Measurements from ENCODE around the gene PCDHGB6.
A peak's percentile ranks its signal among the peaks of the same experiment; 100 is the strongest.
"Not testable (repeated sequence)": the region's sequence is repeated elsewhere in the genome, so short reads cannot be mapped to it uniquely, and the experiment has no call there.

PCDHGB6 gene

DNA sequence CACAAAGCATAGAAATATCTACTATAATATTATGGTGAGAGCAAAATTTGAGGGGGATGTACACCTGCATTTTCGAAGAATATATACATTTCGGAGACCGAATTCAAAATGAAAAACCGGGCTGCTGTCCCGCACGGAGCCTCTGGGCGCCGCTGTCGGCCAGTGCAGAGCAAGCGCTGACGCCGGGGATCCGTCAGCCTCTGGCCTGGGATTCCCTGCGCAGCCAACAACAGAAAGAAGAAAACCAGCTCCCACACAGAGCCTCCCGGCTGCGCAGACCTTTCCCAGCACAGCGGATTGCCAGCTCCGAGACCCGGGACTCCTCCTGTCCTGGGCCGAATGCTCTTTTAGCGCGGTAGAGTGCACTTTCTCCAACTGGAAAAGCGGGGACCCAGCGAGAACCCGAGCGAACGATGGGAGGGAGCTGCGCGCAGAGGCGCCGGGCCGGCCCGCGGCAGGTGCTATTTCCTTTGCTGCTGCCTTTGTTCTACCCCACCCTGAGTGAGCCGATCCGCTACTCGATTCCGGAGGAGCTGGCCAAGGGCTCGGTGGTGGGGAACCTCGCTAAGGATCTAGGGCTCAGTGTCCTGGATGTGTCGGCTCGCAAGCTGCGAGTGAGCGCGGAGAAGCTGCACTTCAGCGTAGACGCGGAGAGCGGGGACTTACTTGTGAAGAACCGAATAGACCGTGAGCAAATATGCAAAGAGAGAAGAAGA, at the start of gene PCDHGB6:
PCDHGB6 (plus strand) TSS at position 232 of the 716 bp plus-strand sequence; CDS start at position 414, 182 bp downstream.
- peak; percentile 61 to 84 (median 73) for DNase-seq

DNA sequence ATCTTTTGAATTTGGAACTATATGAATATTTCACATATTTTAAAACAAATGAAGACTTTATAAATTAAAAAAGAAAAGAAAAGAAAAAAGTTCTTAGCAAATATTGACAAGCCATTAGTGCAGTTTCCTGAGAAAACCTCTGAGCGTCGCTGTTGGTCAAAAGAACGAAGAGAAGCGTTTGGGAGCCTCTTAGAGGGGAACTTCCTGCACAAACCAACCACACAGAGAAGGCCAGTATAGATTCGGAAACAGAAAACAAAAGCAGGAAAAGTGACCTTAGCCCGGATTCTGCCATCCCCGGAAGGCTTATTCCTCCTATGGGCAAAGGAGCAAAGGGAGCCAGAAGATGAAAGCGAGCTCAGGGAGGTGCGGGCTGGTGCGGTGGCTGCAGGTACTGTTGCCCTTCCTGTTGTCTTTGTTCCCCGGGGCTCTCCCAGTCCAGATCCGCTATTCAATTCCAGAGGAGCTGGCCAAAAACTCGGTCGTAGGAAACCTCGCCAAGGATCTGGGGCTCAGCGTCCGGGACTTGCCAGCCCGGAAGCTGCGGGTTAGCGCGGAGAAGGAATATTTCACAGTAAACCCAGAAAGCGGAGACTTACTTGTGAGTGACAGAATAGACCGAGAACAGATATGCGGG, 47.9 kb upstream of the PCDHGB6 start, which contains the start of gene PCDHGB2:
PCDHGB2 (plus strand) TSS at position 205 of the 637 bp plus-strand sequence; CDS start at position 347, 142 bp downstream.
- DNase-seq: peak; percentile 31 to 43 (median 38)

DNA sequence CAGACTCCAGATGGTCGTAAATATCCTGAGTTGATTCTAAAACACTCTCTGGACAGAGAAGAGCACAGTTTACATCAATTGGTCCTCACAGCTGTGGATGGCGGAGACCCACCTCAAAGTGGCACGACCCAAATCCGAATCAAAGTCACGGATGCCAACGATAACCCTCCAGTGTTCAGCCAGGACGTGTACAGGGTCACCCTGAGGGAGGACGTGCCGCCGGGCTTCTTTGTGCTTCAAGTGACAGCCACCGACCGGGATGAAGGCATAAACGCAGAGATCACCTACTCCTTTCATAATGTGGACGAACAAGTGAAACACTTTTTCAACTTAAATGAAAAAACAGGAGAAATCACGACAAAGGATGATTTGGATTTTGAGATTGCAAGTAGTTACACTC, 47.1 kb upstream of the PCDHGB6 start:
- no peak for DNase-seq

DNA sequence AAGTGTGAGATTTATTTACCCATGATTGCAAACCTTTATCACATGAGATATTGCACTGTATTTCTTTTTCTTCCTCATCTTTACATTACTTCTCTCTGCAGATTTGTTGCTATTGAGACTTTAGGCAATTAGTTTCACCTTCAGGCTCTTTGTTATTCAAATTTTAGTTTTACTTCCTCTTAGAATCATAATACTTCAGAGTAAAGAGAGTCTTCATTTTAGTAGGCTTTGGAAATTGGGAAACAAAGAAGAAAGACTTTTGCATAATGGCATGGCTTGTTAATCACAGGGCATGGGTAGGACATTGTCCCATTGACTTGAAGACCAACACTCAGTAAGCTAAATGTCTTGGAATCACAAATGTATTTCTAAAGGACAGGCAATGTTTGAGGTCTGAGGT, 45.1 kb upstream of the PCDHGB6 start:
- DNase-seq: no peak

DNA sequence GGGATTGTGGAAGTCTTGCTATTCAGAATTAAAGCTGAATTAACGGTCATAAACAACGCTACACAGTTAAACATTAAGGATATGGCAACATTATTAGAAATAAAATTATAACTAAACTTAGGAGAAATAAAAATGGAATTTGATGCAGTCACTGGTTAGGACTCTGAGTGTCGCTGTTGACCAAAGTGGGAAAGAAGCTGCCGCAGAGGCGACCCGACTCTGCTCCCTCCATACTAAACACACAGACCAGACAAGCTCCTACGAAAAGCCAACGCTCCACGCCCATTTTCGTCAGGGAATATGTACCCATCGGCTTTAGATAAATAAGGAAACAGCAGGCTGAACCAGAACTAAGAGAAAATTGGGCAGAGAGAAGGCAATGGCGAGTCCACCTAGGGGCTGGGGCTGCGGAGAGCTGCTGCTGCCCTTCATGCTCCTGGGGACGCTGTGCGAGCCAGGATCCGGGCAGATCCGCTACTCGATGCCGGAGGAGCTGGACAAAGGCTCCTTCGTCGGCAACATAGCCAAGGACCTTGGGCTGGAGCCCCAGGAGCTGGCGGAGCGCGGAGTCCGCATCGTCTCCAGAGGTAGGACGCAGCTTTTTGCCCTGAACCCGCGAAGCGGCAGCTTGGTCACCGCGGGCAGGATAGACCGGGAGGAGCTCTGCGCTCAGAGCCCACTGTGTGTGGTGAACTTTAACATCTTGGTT, 43.7 kb upstream of the PCDHGB6 start, which contains the start of gene PCDHGA5:
PCDHGA5 (plus strand) TSS at position 211 of the 709 bp plus-strand sequence; CDS start at position 380, 169 bp downstream.
- no peak for DNase-seq

DNA sequence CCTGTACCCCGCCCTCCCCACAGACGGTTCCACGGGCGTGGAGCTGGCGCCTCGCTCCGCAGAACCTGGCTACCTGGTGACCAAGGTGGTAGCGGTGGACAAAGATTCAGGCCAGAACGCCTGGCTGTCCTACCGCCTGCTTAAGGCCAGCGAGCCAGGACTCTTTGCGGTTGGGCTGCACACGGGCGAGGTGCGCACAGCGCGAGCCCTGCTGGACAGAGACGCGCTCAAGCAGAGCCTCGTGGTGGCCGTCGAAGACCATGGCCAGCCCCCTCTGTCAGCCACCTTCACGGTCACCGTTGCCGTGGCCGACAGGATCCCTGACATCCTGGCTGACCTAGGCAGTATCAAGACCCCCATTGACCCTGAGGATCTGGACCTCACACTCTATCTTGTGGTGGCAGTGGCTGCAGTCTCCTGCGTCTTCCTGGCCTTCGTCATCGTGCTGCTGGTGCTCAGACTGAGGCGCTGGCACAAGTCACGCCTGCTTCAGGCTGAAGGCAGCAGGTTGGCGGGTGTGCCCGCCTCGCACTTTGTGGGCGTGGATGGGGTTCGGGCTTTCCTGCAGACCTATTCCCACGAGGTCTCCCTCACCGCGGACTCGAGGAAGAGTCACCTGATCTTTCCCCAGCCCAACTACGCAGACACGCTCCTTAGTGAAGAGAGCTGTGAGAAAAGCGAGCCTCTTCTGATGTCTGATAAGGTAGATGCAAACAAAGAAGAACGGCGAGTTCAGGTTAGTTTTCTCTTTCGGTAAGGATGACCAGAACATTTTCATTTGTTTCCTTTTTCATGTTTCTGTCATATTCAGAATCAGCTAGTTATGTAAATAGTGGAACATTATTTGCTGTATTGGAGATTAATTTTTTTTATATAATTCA, 41.6 kb upstream of the PCDHGB6 start:
- no peak for DNase-seq

DNA sequence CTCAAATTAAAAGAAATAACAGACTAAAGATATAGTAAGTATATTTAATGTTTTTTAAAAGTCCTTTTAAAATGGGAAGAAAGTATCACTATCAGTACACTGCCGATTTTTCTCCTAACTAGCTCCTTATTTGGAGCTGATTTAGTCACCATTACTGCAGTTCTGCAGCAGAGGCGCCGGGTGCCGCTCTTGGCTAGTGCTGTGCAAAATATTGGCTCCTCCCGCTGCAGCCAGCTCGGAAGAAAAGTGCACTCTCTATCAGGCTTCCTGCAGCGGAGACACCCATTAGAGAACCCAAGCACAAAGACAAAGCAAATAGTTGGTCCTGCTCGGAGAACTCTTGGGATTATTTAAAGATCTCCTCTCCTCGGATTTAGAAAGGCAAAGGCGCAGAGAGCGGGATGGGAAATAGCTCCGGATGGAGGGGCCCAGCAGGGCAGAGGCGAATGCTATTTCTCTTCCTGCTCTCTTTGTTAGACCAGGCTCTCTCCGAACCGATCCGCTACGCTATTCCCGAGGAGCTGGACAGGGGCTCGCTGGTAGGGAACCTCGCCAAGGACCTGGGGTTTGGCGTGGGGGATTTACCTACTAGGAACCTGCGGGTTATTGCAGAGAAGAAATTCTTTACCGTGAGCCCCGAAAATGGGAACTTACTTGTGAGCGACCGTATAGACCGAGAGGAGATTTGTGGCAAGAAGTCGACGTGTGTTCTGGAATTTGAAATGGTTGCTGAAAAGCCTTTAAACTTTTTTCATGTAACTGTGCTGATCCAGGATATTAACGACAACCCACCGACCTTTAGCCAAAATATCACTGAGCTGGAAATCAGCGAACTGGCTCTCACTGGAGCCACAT, 37.6 kb upstream of the PCDHGB6 start, which contains the start of gene PCDHGB3:
PCDHGB3 (plus strand) TSS at position 249 of the 855 bp plus-strand sequence; CDS start at position 402, 153 bp downstream.
- DNase-seq: peak; percentile 34 to 51 (median 39)

DNA sequence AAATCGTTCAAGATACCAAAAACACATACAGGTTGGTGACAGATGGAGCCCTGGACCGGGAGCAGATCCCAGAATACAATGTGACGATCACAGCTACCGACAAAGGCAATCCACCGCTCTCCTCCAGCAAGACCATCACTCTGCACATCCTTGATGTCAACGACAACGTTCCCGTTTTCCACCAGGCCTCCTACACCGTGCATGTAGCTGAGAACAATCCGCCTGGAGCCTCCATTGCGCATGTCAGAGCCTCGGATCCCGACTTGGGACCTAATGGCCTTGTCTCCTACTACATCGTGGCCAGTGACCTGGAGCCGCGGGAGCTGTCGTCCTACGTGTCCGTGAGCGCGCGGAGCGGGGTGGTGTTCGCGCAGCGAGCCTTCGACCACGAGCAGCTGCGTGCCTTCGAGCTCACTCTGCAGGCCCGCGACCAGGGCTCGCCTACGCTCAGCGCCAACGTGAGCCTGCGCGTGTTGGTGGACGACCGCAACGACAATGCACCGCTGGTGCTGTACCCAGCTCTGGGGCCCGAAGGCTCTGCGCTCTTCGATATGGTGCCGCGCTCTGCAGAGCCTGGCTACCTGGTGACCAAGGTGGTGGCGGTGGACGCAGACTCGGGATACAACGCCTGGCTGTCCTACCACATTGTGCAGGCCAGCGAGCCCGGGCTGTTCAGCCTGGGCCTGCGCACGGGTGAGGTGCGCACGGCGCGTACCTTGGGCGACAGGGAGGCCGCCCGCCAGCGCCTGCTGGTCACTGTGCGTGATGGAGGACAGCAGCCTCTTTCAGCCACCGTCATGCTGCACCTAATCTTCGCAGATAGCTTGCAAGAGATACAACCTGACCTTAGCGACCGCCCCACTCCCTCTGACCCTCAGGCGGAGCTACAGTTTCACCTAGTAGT, 36.0 kb upstream of the PCDHGB6 start:
- DNase-seq: no peak

DNA sequence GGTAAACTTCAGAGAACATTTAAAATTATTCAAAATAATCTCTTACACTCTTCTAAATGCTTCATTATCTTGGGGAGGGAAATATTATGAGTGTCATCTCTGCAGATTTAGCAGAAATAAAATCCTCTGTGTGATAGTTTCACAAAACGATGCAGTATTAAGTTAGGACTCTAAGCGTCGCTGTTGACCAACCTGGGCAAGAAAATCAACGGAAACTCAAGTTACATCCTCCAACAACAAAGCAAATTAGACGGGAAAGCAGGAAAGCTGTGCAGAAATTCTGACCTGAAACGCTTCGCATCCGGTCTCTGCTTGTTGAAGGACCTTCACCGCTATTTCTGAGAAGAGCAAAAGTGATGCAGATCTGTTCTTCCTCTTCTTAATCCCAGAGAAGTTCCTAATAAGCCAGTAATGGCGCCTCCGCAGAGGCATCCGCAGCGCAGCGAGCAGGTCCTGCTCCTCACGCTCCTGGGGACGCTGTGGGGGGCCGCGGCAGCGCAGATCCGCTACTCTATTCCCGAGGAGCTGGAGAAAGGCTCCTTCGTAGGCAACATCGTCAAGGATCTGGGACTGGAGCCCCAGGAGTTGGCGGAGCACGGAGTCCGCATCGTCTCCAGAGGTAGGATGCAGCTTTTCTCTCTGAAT, 34.0 kb upstream of the PCDHGB6 start, which contains the start of gene PCDHGA6:
PCDHGA6 (plus strand) TSS at position 219 of the 645 bp plus-strand sequence; CDS start at position 412, 193 bp downstream.
- no peak for DNase-seq

DNA sequence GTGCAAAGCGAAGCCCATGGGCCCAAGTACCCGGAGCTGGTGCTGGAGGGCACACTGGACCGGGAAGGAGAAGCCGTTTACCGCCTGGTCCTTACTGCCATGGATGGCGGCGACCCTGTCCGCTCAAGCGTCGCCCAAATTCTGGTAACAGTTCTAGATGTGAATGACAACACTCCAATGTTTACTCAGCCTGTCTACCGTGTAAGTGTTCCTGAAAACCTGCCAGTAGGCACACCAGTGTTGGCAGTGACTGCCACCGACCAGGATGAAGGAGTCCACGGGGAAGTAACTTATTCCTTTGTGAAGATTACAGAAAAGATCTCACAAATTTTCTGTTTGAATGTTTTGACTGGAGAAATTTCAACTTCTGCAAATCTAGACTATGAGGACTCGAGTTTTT, 33.2 kb upstream of the PCDHGB6 start:
- DNase-seq: no peak

DNA sequence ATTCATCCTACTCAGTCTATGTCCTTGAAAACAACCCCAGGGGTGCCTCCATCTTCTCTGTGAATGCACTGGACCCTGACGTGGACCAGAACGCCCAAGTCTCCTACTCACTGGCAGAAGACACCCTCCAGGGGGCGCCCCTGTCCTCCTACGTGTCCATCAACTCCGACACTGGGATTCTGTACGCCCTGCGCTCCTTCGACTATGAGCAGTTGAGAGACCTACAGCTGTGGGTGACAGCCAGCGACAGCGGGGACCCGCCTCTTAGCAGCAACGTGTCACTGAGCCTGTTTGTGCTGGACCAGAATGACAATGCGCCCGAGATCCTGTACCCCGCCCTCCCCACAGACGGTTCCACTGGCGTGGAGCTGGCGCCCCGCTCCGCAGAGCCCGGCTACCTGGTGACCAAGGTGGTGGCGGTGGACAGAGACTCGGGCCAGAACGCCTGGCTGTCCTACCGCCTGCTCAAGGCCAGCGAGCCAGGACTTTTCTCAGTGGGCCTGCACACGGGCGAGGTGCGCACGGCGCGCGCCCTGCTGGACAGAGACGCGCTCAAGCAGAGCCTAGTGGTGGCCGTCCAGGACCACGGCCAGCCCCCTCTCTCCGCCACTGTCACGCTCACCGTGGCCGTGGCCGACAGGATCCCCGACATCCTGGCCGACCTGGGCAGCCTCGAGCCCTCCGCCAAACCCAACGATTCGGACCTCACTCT, 32.2 kb upstream of the PCDHGB6 start:
- DNase-seq: not testable (repeated sequence)

DNA sequence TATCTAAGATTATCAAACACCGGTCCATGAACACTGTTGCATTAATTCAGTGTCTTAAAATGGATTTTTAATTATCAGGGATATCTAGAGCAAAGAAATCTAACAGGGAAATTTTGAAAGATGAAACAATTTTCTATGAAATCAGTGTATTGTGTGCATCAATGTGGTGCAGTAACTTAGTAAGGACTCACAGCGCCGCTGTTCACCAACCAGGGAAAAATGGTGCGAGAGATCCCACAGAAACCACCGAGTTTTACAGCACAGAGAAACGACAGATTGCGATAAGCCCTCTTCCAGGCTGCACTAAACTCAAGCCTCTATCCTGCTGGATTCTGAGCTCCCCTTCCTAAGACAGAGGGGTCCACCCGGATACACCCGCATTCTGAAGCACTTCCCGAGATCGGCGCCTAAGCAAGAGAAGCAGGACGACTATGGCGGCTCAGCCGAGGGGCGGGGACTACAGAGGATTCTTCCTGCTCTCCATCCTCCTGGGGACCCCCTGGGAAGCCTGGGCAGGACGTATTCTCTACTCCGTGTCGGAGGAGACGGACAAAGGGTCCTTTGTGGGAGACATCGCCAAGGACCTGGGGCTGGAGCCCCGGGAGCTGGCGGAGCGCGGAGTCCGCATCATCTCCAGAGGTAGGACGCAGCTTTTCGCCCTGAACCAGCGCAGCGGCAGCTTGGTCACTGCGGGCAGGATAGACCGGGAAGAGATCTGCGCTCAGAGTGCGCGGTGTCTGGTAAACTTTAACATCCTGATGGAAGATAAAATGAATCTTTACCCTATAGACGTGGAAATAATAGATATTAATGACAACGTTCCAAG, 25.1 kb upstream of the PCDHGB6 start, which contains the start of gene PCDHGA7:
PCDHGA7 (plus strand) TSS at position 274 of the 826 bp plus-strand sequence; CDS start at position 432, 158 bp downstream.
- DNase-seq: peak in 1 of 3 donors; percentile 7

DNA sequence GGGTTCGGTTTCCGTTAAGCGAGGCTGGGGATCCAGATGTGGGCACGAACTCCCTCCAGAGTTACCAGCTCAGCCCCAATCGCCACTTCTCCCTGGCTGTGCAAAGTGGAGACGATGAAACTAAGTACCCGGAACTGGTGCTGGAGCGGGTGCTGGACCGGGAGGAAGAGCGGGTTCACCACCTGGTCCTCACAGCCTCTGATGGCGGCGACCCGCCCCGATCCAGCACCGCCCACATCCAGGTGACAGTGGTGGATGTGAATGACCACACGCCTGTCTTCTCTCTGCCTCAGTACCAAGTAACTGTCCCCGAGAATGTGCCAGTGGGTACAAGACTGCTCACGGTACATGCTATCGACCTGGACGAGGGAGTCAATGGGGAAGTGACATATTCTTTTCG, 24.5 kb upstream of the PCDHGB6 start:
- no peak for DNase-seq

DNA sequence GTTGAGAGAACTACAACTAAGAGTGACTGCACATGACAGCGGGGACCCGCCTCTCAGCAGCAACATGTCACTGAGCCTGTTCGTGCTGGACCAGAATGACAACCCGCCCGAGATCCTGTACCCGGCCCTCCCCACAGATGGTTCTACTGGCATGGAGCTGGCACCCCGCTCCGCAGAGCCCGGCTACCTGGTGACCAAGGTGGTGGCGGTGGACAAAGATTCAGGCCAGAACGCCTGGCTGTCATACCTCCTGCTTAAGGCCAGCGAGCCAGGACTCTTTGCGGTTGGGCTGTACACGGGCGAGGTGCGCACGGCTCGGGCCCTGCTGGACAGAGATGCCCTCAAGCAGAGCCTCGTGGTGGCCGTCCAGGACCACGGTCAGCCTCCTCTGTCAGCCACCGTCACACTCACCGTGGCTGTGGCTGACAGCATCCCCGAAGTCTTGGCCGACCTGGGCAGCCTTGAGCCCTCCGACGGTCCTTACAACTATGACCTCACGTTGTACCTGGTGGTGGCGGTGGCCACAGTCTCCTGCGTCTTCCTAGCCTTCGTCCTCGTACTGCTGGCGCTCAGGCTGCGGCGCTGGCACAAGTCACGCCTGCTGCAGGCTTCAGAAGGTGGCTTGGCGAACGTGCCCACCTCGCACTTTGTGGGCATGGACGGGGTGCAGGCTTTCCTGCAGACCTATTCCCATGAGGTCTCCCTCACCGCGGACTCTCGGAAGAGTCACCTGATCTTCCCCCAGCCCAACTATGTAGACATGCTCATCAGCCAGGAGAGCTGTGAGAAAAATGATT, 23.2 kb upstream of the PCDHGB6 start:
- no peak for DNase-seq

DNA sequence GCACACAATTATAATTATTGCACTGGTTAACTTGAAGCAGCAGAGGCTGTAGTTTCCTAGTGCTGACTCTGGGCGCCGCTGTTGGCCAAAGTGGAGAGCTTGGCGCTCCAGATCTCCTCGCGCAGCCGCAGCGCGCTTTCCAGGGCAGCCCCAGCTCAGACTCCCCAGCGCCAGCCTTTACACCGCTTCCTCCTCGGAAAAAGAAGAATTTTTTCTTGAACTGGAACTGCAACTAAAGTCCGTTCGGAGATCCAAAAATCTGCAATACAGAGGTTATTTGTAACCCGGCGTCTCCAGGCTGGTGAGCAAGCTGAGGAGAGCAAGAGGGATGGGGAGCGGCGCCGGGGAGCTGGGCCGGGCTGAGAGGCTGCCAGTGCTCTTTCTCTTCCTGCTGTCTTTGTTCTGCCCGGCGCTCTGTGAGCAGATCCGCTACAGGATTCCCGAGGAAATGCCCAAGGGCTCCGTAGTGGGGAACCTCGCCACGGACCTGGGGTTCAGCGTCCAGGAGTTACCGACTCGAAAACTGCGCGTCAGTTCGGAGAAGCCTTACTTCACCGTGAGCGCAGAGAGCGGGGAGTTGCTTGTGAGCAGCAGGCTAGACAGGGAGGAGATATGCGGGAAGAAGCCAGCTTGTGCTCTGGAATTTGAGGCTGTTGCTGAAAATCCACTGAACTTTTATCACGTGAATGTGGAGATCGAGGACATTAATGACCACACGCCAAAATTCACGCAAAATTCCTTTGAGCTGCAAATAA, 20.1 kb upstream of the PCDHGB6 start, which contains the start of gene PCDHGB4:
PCDHGB4 (plus strand) TSS at position 142 of the 755 bp plus-strand sequence; CDS start at position 329, 187 bp downstream.
- DNase-seq: peak; percentile 43 to 60 (median 56)

DNA sequence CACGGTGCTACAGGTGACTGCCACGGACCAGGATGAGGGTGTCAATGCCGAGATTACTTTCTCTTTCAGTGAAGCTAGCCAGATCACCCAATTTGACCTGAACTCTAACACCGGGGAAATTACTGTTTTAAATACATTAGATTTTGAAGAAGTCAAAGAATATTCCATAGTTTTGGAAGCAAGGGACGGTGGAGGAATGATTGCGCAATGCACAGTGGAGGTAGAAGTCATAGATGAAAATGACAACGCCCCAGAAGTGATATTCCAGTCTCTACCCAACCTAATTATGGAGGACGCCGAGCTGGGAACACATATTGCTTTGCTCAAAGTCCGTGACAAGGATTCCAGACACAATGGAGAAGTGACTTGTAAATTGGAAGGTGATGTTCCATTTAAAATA, 19.2 kb upstream of the PCDHGB6 start:
- no peak for DNase-seq
